ENCODE data around the gene HEXD.

Gene HEXD

DNA sequence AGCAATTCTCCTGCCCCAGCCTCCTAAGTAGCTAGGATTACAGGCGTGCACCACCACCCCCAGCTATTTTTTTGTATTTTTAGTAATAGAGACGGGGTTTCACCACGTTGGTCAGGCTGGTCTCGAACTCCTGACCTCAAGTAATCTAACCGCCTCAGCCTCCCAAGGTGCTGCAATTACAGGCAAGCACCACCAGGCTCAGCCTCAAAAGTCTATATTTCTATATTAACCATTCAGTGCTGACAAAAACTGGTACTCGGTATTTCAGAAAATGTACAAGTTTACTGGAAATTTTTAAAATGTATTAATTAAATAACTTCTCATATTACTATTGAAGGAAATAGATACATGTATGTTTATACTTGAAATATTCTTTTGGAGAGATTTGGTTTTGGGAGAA is 1.4 kb upstream of the HEXD start:
- no peak for DNase-seq

DNA sequence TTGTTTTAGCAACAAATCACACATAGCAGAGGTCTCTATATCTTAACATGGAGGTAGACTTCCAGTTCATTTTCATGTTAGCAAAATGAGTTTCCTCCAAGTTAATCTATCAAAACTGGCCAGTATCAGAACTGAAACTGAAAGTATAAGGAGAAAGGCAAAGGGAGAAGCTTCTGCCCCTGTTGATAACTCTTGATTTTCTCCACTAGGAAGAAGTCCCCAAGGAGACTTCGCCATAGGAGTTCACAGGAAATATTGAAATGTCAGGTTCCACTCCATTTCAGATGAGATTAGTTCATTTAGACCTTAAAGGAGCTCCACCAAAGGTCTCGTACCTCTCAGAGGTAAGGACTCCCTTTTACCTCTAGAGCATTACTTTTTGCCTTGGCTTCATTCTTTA is 1.4 kb downstream of the HEXD start:
- DNase-seq, result no peak

DNA sequence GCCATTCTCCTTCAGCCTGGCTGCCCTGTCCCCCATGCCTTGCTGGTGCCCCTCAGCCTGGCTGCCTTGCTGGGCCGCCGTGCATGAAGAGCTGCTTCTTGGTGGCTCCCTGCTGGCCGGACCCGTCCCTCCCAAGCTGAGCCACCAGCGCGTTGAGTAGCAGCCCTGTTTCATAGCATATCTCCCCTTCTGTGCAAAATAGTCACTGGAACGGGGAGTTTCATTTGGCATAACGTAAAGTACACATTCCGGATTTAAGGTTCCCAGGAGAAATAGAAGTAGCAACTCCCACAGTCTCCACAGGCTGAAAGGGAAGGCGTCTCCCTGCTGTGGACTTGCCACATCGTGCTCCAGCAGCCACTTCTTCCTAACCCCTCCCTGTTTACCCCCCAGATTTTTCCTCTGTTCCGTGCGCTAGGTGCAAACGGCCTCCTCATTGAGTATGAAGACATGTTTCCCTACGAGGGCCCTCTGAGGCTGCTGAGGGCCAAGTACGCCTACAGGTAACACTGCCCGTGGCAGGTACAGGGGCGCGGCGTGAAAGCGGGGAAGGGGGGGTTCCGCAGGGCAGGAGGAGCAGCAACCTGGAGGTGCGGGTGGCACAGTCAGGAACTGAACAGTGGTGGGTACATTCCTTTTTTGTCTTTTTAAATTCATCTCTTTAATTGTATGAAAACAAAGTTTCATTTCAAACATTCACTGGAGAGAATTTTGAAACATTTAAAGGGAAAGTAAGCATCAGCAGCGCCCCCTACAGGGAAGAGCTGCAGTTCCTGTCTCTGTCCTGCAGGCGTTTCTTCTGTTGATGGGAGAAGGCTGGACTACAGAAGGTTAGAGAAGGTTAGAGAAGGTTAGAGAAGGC is 6.1 kb downstream of the HEXD start:
- DNase-seq, result peak; percentile 75

DNA sequence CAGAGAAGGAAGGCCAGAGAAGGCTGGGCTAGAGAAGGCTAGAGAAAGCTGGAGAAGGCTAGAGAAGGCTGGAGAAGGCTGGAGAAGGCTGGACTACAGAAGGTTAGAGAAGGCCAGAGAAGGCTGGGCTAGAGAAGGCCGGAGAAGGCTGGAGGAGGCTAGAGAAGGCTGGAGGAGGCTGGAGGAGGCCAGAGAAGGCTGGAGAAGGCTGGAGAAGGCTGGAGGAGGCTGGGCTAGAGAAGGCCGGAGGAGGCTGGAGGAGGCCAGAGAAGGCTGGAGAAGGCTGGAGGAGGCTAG is 6.7 kb downstream of the HEXD start:
- no peak for DNase-seq

DNA sequence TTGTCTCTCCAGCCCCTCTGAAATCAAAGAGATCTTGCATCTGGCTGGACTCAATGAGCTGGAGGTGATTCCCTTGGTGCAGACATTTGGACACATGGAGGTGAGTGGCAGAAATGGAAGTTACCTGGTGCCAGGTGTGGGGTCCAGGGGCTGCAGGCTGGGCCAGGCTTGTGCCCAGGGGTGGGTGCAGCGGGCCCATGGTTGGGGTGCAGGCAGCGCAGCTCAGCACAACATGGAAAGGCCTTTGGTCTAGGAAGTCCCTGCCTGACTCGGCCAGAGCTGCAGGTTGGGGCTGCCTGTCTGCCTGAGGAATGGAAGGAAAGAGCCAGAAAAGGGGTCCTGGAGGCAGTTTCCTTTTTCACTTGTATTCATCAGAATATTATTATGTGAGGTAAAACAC is 10.4 kb downstream of the HEXD start:
- no peak for DNase-seq

DNA sequence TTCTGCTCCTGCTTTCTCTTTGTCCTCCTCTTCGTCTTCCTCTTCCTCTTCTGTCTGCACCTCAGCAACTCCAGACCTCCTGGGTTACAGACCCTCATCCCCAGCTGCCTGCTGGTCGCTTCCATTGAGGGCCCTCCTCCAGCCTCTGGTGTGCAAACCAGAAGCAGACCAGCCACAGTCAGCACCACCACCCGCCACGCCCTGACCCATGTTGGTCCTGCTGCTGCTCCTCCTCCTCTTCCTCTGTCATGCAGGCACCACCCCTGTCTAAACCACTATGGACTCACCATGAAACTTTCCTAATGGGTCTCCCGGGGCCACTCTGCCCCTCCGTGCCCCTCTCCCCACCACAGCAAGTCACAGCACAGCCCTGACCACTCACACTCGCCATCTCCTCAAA is 11.7 kb downstream of the HEXD start:
- no peak for DNase-seq

DNA sequence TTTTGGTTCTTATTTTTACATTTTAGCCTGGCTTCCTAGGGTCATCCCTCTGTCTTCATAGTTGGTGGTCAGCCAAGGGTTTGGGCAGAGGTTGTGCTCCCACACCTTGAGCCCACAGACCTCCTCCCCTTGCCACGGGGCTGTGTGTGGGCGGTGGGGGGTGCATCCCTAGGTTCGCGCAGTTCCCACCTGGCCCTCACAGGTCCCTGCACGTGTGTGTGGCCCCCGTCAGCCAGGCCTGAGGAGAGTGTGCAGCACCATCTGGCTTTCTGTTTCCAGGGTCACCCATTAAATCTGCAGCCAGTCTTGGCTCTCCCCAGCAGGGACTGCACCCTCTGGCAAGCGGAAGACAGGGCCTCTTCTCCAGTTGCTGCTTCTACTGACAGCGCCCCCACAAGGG is 13.9 kb downstream of the HEXD start:
- no peak for DNase-seq

DNA sequence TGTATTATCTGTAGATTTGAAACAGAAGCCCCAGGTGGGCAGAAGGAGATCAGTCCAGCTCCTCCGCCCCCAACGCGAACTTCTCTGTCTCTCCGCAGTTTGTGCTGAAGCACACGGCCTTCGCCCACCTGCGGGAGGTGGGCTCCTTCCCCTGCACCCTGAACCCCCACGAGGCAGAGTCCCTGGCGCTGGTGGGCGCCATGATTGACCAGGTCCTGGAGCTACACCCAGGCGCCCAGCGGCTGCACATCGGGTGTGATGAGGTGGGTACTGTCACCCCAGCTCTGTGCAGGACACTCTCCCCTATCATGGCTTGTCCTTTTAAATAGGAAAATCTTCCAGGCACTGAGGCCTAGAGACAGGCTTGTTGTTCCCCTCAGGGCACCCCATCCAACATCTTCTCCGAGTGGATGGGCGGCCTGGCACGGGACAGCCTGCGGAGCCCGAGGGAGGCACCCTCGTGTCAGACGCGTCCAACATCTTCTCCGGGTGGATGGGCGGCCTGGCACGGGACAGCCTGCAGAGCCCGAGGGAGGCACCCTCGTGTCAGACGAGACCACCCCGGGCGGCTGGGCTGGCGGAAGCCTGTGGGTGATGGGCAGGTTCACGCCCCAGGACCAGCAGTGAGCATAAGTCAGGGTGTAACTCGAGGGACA is 15.5 kb downstream of the HEXD start:
- DNase-seq, result no peak

DNA sequence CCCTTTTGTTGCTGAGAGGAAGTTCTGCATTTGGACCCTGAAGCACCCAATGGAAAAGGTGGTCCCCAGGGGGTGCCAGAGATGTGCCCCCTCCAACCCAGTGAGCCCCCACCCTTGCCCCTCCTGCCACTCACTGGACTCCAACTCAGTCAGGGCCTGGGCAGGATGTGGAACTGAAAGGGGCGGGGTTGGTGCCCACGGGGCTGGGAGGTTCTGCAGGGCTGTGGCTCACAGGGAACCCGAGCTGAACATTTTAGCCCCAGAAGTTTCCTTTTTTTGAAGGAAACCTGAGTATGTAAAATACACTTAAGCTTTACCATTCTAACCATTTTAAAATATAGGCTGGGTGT is 16.0 kb downstream of the HEXD start:
- DNase-seq, result peak; percentile 29

DNA sequence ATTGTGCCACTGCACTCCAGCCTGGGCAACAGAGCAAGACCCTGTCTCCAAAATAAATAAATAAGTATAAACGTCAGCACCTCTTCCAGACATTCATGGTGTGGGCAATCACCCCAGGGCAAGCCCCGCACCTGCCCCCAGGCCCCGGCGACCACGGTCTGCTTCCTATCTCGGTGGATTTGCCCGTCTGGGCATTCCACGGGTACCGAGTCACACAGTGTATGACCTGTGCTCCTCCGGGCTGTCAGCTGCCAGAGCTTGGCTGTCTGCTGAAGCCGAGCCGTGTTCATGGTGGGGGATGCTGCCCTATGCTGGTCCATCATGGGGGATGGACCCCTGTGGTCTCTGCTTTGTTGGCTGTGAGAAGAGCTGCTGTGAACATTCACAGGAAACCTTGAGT is 17.0 kb downstream of the HEXD start:
- no peak for DNase-seq

DNA sequence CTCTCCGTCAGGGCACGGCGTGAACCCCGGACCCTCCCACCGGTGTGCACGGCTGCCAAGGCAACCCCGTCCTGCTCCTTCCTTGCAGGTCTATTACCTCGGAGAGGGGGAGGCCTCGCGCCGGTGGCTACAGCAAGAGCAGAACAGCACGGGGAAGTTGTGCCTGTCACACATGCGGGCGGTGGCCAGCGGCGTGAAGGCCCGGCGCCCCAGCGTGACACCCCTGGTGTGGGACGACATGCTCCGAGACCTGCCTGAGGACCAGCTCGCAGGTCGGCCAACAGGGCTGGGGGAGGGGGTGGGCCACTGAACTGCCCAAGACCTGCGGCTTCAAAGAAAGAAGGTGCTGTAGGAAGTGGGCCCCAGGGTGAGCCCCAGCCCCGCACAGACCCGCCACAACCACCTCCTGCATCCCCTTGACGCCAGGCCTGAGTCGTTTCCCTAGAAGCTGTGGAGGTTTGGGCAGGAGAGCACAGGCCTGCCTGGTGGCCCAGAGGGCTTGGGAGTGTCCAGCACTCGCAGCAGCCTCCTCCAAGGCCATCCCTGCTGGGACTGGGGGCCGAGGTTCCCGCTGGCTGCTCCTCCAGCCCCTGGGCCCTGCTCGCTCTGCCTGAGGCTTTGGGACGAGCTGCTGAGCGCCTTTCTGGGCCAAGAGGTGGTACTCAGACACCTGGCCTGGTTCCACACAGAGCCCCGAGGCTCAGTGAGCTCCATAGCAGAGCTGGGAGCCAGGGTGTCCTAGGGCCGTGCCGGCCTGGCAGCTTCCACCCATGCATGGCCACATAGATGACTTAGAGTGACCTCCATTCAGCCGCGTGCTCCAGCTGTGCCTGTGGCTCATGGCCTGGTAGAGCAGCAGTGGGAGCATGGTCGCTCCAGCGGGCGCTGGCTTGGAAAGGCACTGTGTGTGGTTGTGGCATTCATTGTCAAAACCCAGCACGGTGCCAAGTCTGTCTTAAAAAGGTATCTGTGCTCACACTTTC is 17.7 kb downstream of the HEXD start:
- no peak for DNase-seq

DNA sequence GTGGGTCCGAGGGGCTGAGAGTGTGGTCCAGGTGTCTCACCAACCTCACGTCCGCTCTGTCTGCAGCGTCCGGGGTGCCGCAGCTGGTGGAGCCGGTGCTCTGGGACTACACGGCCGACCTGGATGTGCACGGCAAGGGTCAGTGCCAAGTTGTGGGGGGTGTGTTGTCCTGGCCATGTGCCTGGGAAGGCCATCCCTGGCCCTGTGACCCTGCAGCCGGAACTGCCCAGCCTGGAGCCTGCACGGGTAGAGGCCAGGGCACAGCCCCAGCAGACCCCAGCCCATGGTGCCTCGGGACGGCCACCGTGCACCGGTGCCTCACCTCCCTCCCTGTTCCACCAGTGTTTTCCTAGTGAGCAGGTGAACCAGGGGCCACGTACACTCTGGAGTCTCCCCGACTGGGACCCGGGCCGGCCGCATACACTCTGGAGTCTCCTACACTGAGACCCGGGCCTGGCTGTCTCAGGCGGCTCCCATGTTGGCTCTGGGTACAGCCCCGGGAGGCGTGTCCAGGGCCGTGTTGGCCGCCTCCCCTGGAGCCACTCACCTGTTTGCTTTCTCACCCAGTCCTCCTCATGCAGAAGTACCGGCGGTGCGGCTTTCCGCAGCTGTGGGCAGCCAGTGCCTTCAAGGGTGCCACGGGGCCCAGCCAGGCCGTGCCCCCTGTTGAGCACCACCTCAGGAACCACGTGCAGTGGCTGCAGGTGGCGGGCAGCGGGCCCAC is 18.6 kb downstream of the HEXD start:
- DNase-seq, result no peak

DNA sequence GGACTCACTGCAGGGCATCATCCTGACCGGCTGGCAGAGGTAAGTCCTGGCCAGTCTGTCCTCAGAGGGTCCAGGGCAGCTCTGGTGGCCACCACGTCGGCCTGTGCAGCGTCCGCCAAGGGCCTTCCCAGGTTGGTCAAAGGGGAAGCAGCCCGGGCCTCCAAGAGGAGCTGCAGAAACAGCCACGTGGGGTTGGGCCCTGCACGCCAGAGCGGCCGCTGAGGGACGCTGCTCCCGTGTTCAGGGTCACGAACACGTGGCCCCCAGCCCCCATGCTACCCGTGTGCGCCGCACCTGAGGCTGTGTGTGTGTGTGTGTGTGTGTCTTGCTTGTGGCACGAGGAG is 19.1 kb downstream of the HEXD start:
- no peak for DNase-seq

DNA sequence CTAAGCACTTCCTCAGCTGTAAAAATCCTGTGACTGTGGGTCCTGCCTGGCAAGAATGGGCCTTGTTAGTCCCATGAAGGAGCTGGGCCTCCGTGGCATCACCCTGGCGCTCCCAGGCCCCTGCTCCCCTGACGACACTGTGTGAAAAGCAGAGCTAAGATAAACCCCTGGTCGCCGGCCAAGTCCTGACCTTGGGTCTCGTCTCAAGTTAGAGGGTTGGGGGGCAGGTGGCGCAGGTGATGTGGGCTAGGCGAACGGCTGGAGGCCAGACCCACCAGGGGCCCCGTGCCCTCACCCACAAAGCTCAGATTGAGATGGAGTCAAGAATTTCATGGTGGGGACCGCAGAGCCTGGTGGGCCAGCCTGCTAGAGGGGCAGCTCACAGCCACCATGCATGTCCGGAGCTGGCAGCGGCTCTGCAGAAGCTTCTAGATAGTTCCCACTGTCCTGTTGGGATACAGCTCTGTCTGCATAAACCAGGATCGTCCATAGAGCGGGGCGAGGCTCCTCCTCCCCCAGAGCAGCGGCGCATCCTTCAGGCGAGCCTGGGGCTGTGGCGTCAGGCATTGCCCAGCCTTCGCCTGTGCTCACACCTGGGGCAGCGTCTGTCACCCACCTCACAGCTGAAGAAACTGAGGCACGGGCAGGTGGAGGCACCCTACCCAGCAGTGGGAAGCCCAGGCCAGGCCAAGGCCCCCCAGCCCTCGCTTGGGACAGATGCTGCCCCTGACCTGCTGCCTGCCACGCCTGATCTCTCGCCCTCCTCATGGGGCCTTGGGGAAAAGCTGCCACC is 20.4 kb downstream of the HEXD start:
- DNase-seq, result no peak

DNA sequence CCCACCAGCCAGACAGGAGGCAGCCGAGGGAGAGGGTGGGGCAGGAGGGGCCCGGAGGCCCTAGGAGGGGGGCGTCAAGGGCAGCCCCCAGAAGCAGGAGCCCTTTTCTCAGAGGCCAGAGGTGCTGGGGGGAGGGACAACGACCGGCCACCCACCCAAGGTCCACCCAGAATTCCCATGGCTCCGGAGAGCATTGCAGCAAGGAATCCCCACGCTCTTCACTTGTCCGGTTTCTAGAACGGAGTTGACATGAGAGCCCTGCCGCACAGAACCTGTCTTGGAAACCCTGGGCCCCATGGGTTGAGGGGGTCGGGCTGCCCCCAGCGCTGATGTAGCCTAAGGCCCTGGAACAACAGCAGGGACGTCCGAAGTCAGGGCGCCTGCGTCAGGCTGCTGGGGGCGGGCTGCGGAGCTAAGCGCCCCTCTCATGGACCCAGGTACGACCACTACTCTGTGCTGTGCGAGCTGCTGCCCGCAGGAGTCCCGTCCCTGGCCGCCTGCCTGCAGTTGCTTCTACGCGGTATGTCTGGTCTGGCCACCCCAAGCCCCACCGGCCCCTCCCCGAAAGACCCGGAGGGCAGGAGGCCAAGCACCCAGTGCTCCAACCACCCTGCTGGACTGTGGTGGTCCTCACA is 21.2 kb downstream of the HEXD start:
- DNase-seq, result no peak

DNA sequence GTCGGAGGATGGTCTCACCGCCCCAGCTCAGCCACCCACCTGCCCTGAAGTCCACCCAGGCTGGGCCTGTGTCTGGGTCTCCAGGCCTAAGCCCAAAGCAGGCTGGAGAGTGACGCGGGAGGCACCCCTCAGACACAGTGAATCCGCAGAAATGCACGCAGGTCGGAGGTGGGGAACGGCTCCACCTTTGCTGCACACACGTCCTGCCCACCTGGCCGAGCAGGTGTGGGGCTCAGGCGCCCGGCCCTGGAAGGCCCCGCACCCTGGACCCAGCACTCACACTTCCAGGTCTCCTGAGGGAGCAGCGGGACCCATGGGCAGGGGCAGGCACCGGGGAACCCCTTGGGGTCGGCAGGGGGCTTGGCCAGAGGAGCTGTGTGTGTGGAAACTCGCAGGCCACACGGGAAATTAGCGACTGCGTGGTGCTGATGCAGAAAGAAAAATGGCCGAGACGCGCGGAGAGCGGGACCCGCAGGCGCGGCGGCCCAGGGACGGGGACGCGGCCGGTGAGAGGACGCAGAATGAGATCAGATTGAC is 21.8 kb downstream of the HEXD start:
- peak; percentile 17 for DNase-seq

DNA sequence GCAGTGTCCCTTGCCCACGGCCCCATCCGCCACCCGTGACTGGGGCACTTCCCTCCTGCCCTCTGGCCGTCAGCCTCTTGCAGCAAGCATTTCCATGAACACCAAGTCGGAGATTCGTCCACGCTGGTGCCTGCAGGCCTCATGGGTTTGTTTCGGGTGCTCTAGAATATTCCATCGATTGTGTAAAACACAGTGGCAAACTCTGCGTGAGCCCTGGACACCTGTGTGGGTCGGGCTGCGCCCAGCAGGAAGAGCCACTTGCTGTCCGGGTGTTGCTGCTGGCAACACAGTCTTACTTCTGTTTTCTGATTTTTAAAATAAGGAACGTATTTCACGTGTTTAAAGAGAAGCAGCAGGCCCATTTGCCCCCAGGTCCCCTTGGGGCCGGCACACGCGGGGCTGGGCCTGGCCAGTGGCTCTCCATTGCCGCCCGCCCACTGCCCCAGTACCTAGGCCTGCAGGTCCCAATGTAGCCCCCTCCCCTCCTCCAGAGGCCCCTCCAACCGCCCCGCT is 22.4 kb downstream of the HEXD start:
- peak; percentile 21 for DNase-seq

DNA sequence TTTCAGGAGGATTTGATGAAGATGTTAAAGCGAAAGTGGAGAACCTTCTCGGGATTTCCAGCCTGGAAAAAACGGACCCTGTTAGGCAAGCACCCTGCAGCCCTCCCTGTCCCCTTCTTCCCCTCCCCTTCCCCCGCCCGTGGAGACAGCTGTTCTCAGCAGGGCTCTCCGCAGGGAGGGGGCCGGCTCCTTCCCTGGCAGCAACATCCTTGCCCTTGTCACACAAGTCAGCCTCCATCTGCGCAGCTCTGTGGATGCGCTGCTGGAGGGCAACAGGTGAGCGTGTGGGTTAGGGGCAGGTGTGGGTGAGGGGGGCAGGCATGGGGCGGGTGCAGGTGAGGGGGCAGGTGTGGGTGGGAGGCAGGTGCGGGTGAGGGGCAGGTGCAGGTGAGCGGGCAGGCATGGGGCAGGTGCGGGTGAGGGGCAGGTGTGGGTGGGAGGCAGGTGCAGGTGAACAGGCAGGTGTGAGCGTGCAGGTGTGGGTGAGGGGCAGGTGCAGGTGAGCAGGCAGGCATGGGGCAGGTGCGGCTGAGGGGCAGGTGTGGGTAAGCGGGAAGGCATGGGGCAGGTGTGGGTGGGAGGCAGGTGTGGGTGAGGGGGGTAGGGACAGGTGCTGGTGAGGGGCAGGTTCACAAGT is 23.0 kb downstream of the HEXD start:
- peak; percentile 29 for DNase-seq

DNA sequence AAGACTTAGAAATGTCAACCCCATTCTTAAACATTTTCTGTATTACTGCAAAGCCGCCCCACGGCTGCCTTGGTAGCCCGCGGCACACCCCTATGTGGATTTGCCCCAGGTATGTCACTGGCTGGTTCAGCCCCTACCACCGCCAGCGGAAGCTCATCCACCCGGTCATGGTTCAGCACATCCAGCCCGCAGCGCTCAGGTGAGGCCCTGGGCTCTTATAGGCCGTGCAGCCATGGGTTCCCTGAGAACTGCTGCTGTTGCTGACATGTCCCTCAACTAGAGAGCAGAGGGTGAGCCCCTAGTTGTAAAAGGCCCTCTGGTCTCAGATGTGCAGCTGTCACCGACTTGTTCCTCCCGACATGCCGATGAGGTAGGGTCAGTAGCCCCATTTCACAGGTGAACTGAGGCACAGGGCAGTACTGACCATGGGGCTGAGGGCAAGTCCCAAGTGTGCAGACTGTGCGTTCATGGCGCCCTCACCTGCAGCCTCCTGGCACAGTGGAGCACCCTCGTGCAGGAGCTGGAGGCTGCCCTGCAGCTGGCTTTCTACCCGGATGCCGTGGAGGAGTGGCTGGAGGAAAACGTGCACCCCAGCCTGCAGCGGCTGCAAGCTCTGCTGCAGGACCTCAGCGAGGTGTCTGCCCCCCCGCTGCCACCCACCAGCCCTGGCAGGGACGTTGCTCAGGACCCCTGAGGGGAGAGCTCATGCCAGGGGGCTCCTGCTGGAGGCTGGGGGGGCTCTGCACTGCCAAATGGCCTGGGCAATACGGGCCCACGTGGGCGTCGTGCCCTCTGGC is 23.7 kb downstream of the HEXD start:
- DNase-seq, result peak; percentile 24
